HUES6 (cell line): ENCODE results near the gene NDUFB4.

Experiments
- H3K27ac ChIP-seq: 2 replicates; pipeline ENCODE4 v1.7.0; 2013; ENCODE audit warnings: low read depth, mild to moderate bottlenecking, low read length, inconsistent platforms
- H3K27me3 ChIP-seq: 2 replicates; pipeline ENCODE4 v1.6.1; 2013; ENCODE audit warnings: low read length; ENCODE audit not compliant: control insufficient read depth, insufficient read depth
- H3K36me3 ChIP-seq: 2 replicates; pipeline ENCODE4 v1.6.1; 2013; ENCODE audit warnings: low read length; ENCODE audit not compliant: control insufficient read depth, insufficient read depth
- H3K4me1 ChIP-seq: 2 replicates; pipeline ENCODE4 v1.6.1; 2013; ENCODE audit warnings: low read length; ENCODE audit not compliant: control insufficient read depth, insufficient read depth
- H3K4me3 ChIP-seq: 2 replicates; pipeline ENCODE4 v1.5.1; 2013; ENCODE audit warnings: low read depth, low read length
- H3K9ac ChIP-seq: one replicate; pipeline ENCODE4 v1.6.1; 2013; ENCODE audit warnings: mild to moderate bottlenecking, low read length
- H3K9me3 ChIP-seq: 2 replicates; pipeline ENCODE4 v1.6.1; 2013; ENCODE audit warnings: low read depth, low read length; ENCODE audit not compliant: control insufficient read depth, insufficient read depth

Gene NDUFB4

DNA sequence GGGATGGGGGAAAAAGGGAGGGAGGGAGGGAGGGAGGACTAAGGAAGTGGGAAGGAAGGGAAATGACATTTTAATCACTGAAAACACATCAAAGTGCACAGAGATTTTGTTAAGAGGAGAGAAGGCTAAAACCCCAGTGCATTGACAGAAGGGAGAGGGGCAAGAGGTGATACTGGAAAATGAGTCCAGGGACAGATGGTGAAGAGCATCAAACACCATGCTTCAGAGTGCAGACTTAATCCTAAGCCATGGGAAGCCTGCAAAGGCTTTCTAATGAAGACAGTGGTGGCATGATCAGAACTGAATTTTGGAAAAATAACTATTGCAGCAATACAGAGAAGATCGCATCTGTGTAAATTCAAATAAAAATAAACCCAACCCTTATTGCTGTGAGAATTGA is 44.1 kb downstream of the NDUFB4 start:
- Histone ChIP-seq H3K27me3 (no peaks in the 10 kb centered on the region), H3K9me3 (peaks cover 2% of the 10 kb centered on the region; the same call in 1 of the 2 replicates), H3K4me3 (no peak overlapping the region), H3K4me1 (no peaks in the 10 kb centered on the region; the same call in 1 of the 2 replicates), H3K27ac (no peak overlapping the region), H3K9ac (no peak overlapping the region), H3K36me3 (no peaks in the 10 kb centered on the region)

DNA sequence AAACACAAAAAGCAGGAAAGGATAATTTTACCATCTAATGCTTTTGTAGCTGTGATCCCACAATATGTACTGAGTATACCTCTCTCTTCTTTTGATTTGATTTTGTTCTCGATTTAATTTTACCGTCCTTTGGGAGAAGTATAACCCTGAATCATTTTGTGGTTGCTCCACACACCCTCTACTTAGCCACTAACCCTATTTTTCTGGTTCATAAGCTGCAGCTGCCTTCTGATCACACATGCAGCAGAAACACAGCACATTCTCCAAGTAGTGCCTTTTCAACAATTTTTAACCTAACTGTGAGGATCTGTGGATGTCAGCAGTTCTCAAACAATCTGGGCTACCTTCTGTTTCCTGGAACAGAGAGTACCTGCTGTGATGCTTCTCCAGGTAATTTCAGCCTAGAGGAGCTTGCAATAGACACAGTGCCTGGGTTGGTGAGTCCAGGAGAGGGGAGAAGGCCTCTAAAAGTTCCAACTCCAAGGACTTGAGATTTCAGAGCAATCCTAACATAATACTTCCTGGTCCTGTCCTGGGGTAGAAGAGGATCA is 45.6 kb downstream of the NDUFB4 start:
- Histone ChIP-seq H3K36me3 (no peaks in the 10 kb centered on the region), H3K9me3 (peaks cover 2% of the 10 kb centered on the region; the same call in 1 of the 2 replicates), H3K27ac (no peak overlapping the region)

DNA sequence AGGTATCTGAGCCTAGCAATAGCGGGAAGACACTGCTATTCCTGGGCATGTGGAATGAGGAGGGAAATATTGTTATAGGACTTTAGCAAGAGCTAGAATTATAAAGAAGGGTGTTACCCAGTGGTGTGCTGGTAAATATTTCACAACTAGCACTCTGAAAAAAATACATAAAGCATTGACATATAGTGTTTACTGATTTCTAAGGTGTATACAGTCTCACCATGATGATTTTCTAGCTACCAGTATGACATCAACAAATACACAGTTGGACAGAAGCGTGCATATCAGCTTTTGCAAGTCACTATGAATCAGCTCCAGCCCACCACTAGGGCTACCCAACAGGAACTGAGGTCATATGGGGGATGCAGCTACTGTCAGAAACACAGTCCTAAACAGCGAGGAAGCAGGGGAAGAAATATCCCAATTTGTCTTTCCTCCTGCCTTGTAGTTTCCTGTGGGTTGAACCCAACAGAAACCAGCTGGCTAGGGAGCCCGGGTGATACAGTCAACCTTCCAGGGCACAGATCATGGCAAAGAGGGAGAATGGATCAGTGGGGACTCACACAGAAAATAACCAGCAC is 46.3 kb downstream of the NDUFB4 start:
- H3K9me3 ChIP-seq: peaks cover 2% of the 10 kb centered on the region; the same call in 1 of the 2 replicates
- H3K4me1 ChIP-seq: no peaks in the 10 kb centered on the region; the same call in 1 of the 2 replicates
- H3K27ac ChIP-seq: no peak overlapping the region
- no peaks in the 10 kb centered on the region for H3K36me3 ChIP-seq
- no peak overlapping the region for H3K9ac ChIP-seq
- no peak overlapping the region for H3K4me3 ChIP-seq
- no peaks in the 10 kb centered on the region for H3K27me3 ChIP-seq

More for the DNA sequence above, 45.6 kb downstream of the NDUFB4 start:
- Histone ChIP-seq H3K4me1 (no peaks in the 10 kb centered on the region; the same call in 1 of the 2 replicates), H3K9ac (no peak overlapping the region), H3K27me3 (no peaks in the 10 kb centered on the region), H3K4me3 (no peak overlapping the region)

DNA sequence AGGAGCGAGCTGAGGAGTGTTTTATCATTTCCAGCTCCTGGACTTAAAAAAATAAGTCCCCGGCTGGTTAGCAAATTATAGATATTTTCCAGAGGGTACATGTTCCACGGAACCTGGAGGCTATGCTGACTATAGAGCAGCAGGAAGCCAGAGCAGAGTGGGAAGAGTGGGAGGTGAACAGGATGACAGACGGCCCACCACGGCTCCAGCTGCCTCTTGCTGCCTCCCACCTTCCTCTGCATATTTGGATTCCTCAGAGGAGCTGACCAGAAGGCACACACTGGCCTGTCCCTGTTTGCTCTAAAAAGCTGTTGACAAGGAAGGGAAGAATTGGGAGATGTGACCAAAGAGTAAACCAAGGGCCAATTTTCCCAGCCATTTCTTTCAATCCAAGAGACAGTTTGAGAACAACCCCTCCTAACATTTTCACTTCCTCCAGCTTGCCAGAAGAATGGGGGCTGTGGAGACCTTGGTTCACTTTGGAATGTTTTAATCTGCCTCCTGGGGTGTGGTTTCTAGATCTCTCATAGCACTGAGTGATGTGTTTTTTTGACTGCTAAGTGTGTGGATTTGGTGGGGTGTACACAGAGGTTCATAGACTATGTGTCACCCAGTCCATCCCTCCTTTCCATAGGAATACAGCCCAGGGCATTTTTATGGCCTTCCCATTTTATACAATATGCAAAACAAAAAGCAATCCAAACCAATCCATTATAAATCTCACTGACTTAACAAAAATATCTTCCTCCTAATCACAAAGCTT is 49.1 kb downstream of the NDUFB4 start:
- H3K27ac ChIP-seq: no peak overlapping the region
- H3K4me3 ChIP-seq: no peak overlapping the region
- H3K27me3 ChIP-seq: no peaks in the 10 kb centered on the region
- no peaks in the 10 kb centered on the region; the same call in 1 of the 2 replicates for H3K9me3 ChIP-seq
- H3K4me1 ChIP-seq: no peaks in the 10 kb centered on the region; the same call in 1 of the 2 replicates
- no peak overlapping the region for H3K9ac ChIP-seq
- H3K36me3 ChIP-seq: no peaks in the 10 kb centered on the region

DNA sequence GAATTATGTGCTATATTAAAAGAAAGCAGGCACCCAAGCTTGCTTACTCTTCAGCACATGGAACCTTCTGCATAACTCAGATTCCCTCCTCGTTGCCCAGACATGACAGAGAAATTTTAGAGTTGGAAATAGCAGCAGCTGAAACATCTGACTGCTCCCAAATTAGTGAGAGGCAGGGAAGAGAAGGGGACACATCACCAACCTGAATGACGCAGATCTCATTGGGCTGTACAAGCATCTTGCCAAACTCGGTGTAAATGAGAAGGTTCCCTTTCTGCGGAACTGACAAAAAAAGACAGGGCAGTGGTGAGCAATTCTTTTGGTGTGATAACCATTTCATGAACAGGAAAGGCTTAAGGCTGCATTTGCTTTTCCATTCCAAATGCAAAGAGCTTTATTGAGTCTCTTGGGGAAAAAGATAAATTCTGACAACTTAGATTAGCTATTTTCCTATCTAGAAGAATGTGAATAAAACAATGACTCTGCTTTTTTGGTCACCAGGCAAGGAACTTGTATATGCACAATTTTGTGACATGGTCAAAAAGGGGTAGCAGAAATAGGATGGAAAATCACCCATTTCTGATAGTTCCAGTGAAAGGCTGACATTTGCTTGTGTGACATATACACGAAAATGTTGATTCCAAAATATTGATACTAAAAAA is 50.8 kb downstream of the NDUFB4 start:
- Histone ChIP-seq H3K4me3 (no peak overlapping the region), H3K4me1 (no peaks in the 10 kb centered on the region; the same call in 1 of the 2 replicates), H3K27me3 (no peaks in the 10 kb centered on the region), H3K36me3 (no peaks in the 10 kb centered on the region), H3K9ac (no peak overlapping the region), H3K27ac (no peak overlapping the region), H3K9me3 (no peaks in the 10 kb centered on the region; the same call in 1 of the 2 replicates)

DNA sequence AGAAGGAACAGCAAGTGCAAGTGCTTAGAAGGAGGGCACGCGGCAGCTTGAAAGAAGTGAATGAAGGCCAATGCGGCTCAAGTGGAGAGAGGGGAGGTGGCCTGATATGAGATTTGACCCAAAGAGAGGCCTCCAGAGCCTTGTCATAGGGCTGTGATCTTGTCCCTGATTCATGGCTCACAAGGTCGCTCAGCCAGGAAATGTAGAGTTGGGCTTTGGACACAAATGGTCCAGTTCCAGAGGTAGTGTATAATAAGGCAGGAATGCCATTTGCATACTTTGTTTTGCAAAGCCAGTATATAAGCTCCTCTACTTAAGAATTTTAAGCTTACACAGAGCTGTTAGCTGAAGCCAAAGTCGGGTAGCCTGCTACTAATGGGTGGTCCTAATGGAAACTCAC is 52.2 kb downstream of the NDUFB4 start:
- H3K9ac ChIP-seq: no peak overlapping the region
- no peaks in the 10 kb centered on the region; the same call in 1 of the 2 replicates for H3K4me1 ChIP-seq
- H3K36me3 ChIP-seq: no peaks in the 10 kb centered on the region
- no peak overlapping the region for H3K27ac ChIP-seq
- no peaks in the 10 kb centered on the region; the same call in 1 of the 2 replicates for H3K9me3 ChIP-seq
- H3K4me3 ChIP-seq: no peak overlapping the region
- no peaks in the 10 kb centered on the region for H3K27me3 ChIP-seq

DNA sequence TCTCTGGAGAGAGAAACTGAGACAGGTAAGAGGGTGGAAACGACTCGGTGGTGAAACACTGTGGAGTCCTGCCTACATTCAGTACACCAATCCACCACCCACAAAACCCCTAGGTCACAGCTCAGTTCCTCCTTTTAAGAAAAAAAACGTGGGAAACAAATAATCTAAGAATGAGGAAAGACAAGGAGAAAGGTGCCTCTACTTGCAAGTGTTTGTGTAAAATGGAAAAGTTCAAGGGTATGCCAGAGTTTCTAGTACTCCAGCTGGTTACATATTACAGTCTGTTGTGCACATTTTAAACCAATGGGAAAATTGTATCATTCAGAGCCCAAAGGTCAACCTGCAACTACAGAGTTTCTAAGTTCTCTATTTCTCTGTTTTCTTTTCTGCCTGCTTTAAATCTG is 53.7 kb downstream of the NDUFB4 start:
- Histone ChIP-seq H3K9ac (no peak overlapping the region), H3K27ac (no peak overlapping the region), H3K36me3 (no peaks in the 10 kb centered on the region), H3K9me3 (no peaks in the 10 kb centered on the region), H3K4me3 (no peak overlapping the region), H3K27me3 (no peaks in the 10 kb centered on the region), H3K4me1 (no peaks in the 10 kb centered on the region; the same call in 1 of the 2 replicates)

DNA sequence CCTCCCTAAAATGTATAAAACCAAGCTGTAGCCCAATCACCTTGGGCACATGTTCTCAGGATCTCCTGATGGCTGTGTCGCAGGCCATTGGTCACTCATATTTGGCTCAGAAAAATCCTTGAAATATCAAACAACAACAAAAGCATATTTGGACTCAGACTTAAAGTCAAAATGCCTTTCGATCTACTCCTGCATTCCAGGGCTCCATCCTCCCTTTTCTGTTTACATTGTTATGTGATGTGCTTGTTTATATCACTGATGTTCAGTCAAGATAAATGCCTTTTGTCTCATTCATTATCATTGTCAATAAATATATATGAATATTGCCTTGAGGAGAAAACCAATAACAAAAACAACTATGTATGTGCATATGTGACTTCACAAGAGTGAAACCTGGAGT is 54.2 kb downstream of the NDUFB4 start:
- H3K27ac ChIP-seq: no peak overlapping the region
- H3K9me3 ChIP-seq: no peaks in the 10 kb centered on the region
- H3K27me3 ChIP-seq: no peaks in the 10 kb centered on the region
- H3K4me3 ChIP-seq: no peak overlapping the region
- no peak overlapping the region for H3K9ac ChIP-seq
- no peaks in the 10 kb centered on the region for H3K36me3 ChIP-seq
- no peaks in the 10 kb centered on the region; the same call in 1 of the 2 replicates for H3K4me1 ChIP-seq
